GM18861 (cell line): Measurements from ENCODE around the gene PARK7.
"Not testable (repeated sequence)": the region's sequence is repeated elsewhere in the genome, so short reads cannot be mapped to it uniquely, and the experiment has no call there.

Experiments
- ATAC-seq: cut with Tn5 transposase; IDR thresholded peaks from one replicate; pipeline ENCODE4 v1.9.1; 2021; ENCODE audit not compliant: unreplicated experiment

Gene PARK7

GRCh38 chr1:7961216-7962013, at the start of gene PARK7:
PARK7 (plus strand) TSS chr1:7961711; CDS start chr1:7962786, 1,075 bp downstream.
- ATAC-seq, result peak; percentile 92

GRCh38 chr1:7912145-7912544, 49.4 kb upstream of the PARK7 start:
- ATAC-seq, result no peak

GRCh38 chr1:7912743-7913557, 48.6 kb upstream of the PARK7 start:
- ATAC-seq, result no peak

GRCh38 chr1:7915826-7916500, 45.5 kb upstream of the PARK7 start:
- no peak for ATAC-seq

- ATAC-seq, result no peak
Observed at GRCh38 chr1:7916501-7916830, 45.0 kb upstream of the PARK7 start.

- not testable (repeated sequence) for ATAC-seq
Observed at GRCh38 chr1:7917971-7918370, 43.5 kb upstream of the PARK7 start.

GRCh38 chr1:7919880-7920279, 41.6 kb upstream of the PARK7 start:
- ATAC-seq, result no peak

- ATAC-seq, result no peak
Observed at GRCh38 chr1:7921796-7922195, 39.7 kb upstream of the PARK7 start.

GRCh38 chr1:7922301-7922700, 39.2 kb upstream of the PARK7 start:
- ATAC-seq, result no peak

GRCh38 chr1:7927061-7927460, 34.5 kb upstream of the PARK7 start:
- not testable (repeated sequence) for ATAC-seq

- no peak for ATAC-seq
Observed at GRCh38 chr1:7928247-7928646, 33.3 kb upstream of the PARK7 start.

GRCh38 chr1:7929637-7930036, 31.9 kb upstream of the PARK7 start:
- ATAC-seq, result no peak

GRCh38 chr1:7930645-7931445, 30.7 kb upstream of the PARK7 start:
- ATAC-seq, result no peak

GRCh38 chr1:7931446-7931812, 30.1 kb upstream of the PARK7 start:
- ATAC-seq, result no peak

GRCh38 chr1:7932524-7933138, 28.9 kb upstream of the PARK7 start:
- no peak for ATAC-seq

- ATAC-seq, result no peak
Observed at GRCh38 chr1:7938070-7938469, 23.4 kb upstream of the PARK7 start.

GRCh38 chr1:7940034-7940433, 21.5 kb upstream of the PARK7 start:
- ATAC-seq, result no peak

- ATAC-seq, result no peak
Observed at GRCh38 chr1:7940745-7941436, 20.6 kb upstream of the PARK7 start, which contains the start of gene TNFRSF9. TNFRSF9 (minus strand) TSS chr1:7940839; CDS start chr1:7939994, 845 bp downstream.

- ATAC-seq, result no peak
Observed at GRCh38 chr1:7941437-7941793, 20.1 kb upstream of the PARK7 start.
